ENCODE results near the gene LIMS2.
A peak's percentile ranks its signal among the peaks of the same experiment; 100 is the strongest.

Gene LIMS2

GRCh38 chr2:127701193-127701650 lies 25.9 kb upstream of the LIMS2 start, which contains the start of gene SFT2D3 (continued):
- TF ChIP-seq PRDM2 (tag by site-specific recombination; IDR thresholded peaks at IDR 0.05; ENCODE audit: borderline replicate concordance) (no peak), ZNF677 (tag by site-specific recombination; IDR thresholded peaks at IDR 0.05) (no peak), ZNF785 (tag by site-specific recombination; IDR thresholded peaks at IDR 0.05) (no peak), GLIS1 (tag by site-specific recombination; IDR thresholded peaks at IDR 0.05) (no peak), CTCF (tag by site-specific recombination; IDR thresholded peaks at IDR 0.05) (no peak; the same call in 1 of the 2 replicates), ZNF548 (tag by site-specific recombination; IDR thresholded peaks at IDR 0.05) (no peak), SALL2 (tag by site-specific recombination; IDR thresholded peaks at IDR 0.05; ENCODE audit: borderline replicate concordance) (no peak), KLF7 (tag by site-specific recombination; IDR thresholded peaks at IDR 0.05; ENCODE audit: borderline replicate concordance) (no peak), ZNF26 (tag by site-specific recombination; IDR thresholded peaks at IDR 0.05) (no peak), ZNF561 (tag by site-specific recombination; IDR thresholded peaks at IDR 0.05; ENCODE audit: borderline replicate concordance) (no peak), REST (tag by site-specific recombination; IDR thresholded peaks at IDR 0.05) (no peak), ZNF2 (tag by site-specific recombination; IDR thresholded peaks at IDR 0.05) (0 out of 2 replicates have a peak, but pooled peaks have one; percentile 47), BCL11B (tag by site-specific recombination; IDR thresholded peaks at IDR 0.05; ENCODE audit: low read depth) (0 out of 2 replicates have a peak, but pooled peaks have one; percentile 30), WT1 (tag by site-specific recombination; IDR thresholded peaks at IDR 0.05) (0 out of 2 replicates have a peak, but pooled peaks have one; percentile 28), OVOL3 (tag by site-specific recombination; IDR thresholded peaks at IDR 0.05) (no peak), ZNF585B (tag by site-specific recombination; IDR thresholded peaks at IDR 0.05) (no peak), ZNF211 (tag by site-specific recombination; IDR thresholded peaks at IDR 0.05; ENCODE audit: low read depth) (no peak), ZFP3 (tag by site-specific recombination; IDR thresholded peaks at IDR 0.05; ENCODE audit: low read depth) (no peak), ZNF629 (tag by site-specific recombination; IDR thresholded peaks at IDR 0.05) (peak; percentile 16; the same call in 1 of the 2 replicates), ZNF792 (tag by site-specific recombination; IDR thresholded peaks at IDR 0.05) (no peak), KLF17 (tag by site-specific recombination; IDR thresholded peaks at IDR 0.05) (no peak), ZNF138 (tag by site-specific recombination; IDR thresholded peaks at IDR 0.05; ENCODE audit: borderline replicate concordance) (no peak), ZNF19 (tag by site-specific recombination; IDR thresholded peaks at IDR 0.05; ENCODE audit: low read depth) (no peak)

Data from HEK293 (cell line).